Tibial artery (tissue), 4 donors: ENCODE data around the gene PRSS2.
"Not testable (repeated sequence)": the region's sequence is repeated elsewhere in the genome, so short reads cannot be mapped to it uniquely, and the experiment has no call there.

Experiments used
- DNase-seq, 2 donors: peaks; one replicate each; pipeline ENCODE4 v3.0.0-alpha.2; 2019
- H3K27ac ChIP-seq, 2 donors: fragments of 200-600 bp; sonication (generic) in 1 of 2; 1 replicate in 1 of 2; 2 replicates in 1 of 2; pipeline ENCODE4 v1.5.1; 2018 to 2019; ENCODE audit warnings: mild to moderate bottlenecking in 1 of 2
- H3K27me3 ChIP-seq, 2 donors: fragments of 200-600 bp; sonication (generic) in 1 of 2; one replicate each; pipeline versions ENCODE4 v1.5.1 to v1.6.0; 2016 to 2019
- H3K36me3 ChIP-seq, 3 donors: fragments of 200-600 bp; sonication (generic) in 2 of 3; one replicate each; pipeline ENCODE4 v1.5.1; 2016 to 2019; ENCODE audit warnings: mild to moderate bottlenecking in 2 of 3
- H3K4me1 ChIP-seq, 4 donors: fragments of 200-600 bp; sonication (generic) in 2 of 4; 1 replicate in 3 of 4; 2 replicates in 1 of 4; pipeline ENCODE4 v1.5.1; 2016 to 2019
- H3K4me3 ChIP-seq, 2 donors: fragments of 200-600 bp; sonication (generic) in 1 of 2; 1 replicate in 1 of 2; 2 replicates in 1 of 2; pipeline ENCODE4 v1.5.1; 2018 to 2019; ENCODE audit warnings: mild to moderate bottlenecking in 2 of 2
- H3K9me3 ChIP-seq, 3 donors: fragments of 200-600 bp; sonication (generic) in 1 of 3; one replicate each; pipeline ENCODE4 v1.5.1; 2016 to 2019
- intact Hi-C: fragments of 100-400 bp; cut with DNase I; formaldehyde crosslinking; loops from one replicate; pipeline ENCODE4 v1.15.0; 2023; ENCODE audit warnings: low total_unique reads
- TF ChIP-seq, protein P1 (sequence below), 2 experiments: fragments of 200-600 bp in 1 of 2; fragments of 450-650 bp in 1 of 2; IDR thresholded peaks; one replicate each; pipeline ENCODE4 v1.5.1; 2017 to 2019; ENCODE audit warnings: antibody characterized with exemption in 2 of 2, mild to moderate bottlenecking in 1 of 2, moderate library complexity in 1 of 2

Gene PRSS2

DNA sequence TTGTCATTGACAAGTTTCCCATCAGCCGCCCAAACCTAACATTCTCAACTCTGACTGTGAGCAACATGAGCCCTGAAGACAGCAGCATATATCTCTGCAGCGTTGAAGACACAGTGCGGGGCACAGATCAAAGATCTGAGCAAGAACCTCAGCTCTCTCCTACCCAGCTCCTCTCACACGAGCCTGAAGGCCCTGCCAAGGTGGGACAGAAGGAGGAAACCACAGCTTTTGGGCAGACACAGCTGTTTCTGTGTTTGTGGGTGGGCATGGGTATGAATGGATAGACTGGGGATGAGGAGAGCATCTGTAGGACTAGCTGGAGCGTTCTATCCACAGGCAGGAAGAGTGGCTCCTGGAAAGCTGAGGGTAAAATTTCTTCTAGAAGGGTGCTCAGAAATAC is 30.0 kb upstream of the PRSS2 start:
- Histone ChIP-seq H3K9me3 (no peaks in the 10 kb centered on the region), H3K27me3 (no peaks in the 10 kb centered on the region), H3K27ac (no peak overlapping the region), H3K4me1 (peaks cover 0 to 7% (median 4%) of the 10 kb centered on the region in 4 donors), H3K4me3 (no peak overlapping the region), H3K36me3 (no peaks in the 10 kb centered on the region)
- TF ChIP-seq, protein P1, sequence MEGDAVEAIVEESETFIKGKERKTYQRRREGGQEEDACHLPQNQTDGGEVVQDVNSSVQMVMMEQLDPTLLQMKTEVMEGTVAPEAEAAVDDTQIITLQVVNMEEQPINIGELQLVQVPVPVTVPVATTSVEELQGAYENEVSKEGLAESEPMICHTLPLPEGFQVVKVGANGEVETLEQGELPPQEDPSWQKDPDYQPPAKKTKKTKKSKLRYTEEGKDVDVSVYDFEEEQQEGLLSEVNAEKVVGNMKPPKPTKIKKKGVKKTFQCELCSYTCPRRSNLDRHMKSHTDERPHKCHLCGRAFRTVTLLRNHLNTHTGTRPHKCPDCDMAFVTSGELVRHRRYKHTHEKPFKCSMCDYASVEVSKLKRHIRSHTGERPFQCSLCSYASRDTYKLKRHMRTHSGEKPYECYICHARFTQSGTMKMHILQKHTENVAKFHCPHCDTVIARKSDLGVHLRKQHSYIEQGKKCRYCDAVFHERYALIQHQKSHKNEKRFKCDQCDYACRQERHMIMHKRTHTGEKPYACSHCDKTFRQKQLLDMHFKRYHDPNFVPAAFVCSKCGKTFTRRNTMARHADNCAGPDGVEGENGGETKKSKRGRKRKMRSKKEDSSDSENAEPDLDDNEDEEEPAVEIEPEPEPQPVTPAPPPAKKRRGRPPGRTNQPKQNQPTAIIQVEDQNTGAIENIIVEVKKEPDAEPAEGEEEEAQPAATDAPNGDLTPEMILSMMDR (IDR thresholded peaks at IDR 0.05), result no peak
- intact Hi-C loops, result no loop called here
- DNase-seq, result no peak

DNA sequence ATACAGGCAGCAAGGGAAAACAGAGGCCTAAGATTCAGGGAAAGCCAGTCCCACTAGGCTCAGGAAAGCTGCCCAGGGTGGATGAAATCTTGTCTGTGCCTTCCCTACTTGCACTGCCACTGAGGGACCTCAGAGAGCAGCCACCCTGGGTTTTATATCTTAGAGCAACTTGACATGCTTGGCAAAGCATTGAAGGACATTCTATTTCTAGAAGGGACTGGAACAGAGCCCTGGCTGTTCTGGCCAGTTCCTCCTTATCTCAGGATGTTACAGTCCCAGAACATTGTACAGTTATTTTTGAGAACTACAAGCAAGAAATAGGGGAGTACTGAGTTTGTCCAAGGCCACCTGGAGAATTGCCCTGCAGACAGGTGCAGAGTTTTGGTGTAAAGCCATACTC is 28.8 kb upstream of the PRSS2 start:
- H3K4me1 ChIP-seq, H3K4me3 ChIP-seq, H3K9me3 ChIP-seq, H3K27me3 ChIP-seq, H3K36me3 ChIP-seq, intact Hi-C loops, H3K27ac ChIP-seq: not testable (repeated sequence)
- peak in 1 of 2 donors; percentile 27 for DNase-seq

DNA sequence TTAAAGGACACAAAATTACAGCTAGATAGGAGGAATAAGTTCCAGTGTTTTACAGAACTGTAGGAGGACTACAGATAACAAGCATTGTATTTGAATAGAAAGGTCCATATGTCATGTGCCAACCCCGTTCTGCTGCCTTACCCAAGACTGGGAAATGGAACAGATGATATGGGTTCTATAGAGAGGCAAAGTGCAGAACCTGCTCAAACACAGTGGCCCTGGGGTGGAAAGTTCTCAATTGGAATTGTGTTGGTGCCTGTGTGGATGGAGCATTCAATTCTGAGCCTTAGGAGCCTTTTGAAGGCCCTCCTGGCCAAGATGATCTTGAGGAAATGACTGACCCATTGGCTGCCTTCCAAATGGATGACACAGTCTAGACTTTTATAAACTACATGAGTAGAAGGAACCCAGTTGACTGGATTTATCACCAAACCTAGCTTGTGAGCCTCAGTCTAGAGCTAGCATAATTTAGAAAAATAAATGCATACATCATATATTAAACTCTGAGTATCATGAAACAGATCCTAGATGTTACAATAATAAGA is 25.6 kb upstream of the PRSS2 start:
- TF ChIP-seq, protein P1 (IDR thresholded peaks at IDR 0.05), result no peak
- H3K9me3 ChIP-seq, result no peaks in the 10 kb centered on the region

DNA sequence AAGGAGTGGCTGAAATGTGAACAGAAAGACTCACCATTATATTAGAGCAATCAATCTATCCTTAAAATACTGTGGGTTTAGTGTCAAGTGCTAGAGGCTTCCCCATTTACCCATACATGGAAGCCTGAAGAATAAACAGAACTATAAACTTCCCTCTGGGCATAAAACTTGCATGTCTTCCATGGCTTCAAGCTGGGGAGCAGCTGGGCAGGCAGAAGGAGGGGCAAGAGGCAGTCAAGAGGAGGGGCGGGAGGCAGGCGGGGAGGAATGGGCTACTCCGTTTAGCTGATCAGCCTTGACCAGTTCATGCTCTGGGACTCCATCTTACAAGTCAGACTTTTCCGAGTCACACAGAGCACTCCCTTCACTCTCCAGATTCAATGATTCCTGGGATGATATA is 25.0 kb upstream of the PRSS2 start:
- Histone ChIP-seq H3K9me3 (no peaks in the 10 kb centered on the region), H3K4me1 (peaks cover 0 to 7% (median 4%) of the 10 kb centered on the region in 4 donors), H3K27me3 (no peaks in the 10 kb centered on the region), H3K36me3 (no peaks in the 10 kb centered on the region), H3K4me3 (no peak overlapping the region), H3K27ac (no peak overlapping the region)
- intact Hi-C loops, result no loop called here
- no peak for DNase-seq
- TF ChIP-seq, protein P1 (IDR thresholded peaks at IDR 0.05), result no peak

More for the DNA sequence above, 25.6 kb upstream of the PRSS2 start:
- H3K4me1 ChIP-seq, result peaks cover 0 to 7% (median 4%) of the 10 kb centered on the region in 4 donors
- H3K27ac ChIP-seq, result no peak overlapping the region
- H3K27me3 ChIP-seq, result no peaks in the 10 kb centered on the region
- intact Hi-C loops, result no loop called here
- no peak overlapping the region for H3K4me3 ChIP-seq
- no peak for DNase-seq
- no peaks in the 10 kb centered on the region for H3K36me3 ChIP-seq

DNA sequence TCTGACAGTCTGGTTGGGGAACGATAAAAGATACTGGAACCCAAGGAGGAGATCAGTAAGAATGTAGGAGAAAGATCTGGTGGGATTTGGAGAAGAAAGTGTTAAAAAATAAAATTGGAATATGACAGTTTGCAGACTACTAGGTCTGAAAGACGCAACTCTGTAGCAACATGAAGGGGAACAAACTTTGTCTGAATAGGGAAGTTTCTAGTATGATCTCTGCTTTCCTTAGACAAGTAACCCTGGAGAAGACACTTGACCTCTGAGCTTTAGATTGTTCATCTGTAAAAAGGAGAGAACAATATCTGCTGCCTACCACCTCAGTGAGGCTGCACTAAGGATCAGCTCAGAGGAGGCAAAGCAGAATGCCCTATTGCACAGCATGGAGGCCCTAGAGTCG is 24.5 kb upstream of the PRSS2 start:
- TF ChIP-seq, protein P1 (IDR thresholded peaks at IDR 0.05), result no peak
- H3K4me1 ChIP-seq, result peaks cover 0 to 7% (median 4%) of the 10 kb centered on the region in 4 donors
- H3K27ac ChIP-seq, result no peak overlapping the region
- no peaks in the 10 kb centered on the region for H3K27me3 ChIP-seq
- no peak overlapping the region for H3K4me3 ChIP-seq
- H3K9me3 ChIP-seq, result no peaks in the 10 kb centered on the region
- no peaks in the 10 kb centered on the region for H3K36me3 ChIP-seq
- no peak for DNase-seq
- intact Hi-C loops, result no loop called here

DNA sequence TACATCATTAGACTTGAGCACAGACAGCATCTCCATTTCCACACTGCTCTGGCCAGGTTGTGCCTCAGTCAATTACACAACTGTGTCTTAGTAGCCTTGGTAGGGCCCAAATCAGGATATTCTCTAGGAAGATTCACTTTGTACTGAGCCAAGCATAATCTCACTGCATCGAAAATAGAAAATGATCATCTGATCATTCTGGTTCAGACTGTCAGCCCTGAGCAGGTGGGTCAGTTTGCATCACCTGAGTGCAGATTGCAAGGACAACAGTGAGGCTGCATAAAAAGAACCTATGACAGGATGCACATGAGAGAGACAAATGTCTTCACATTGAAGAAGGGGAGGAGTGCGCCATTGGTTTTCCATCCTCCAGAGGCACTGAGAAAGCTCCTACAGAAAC is 22.4 kb upstream of the PRSS2 start:
- H3K9me3 ChIP-seq, intact Hi-C loops, H3K4me1 ChIP-seq, H3K36me3 ChIP-seq, H3K4me3 ChIP-seq, H3K27me3 ChIP-seq, H3K27ac ChIP-seq, DNase-seq: not testable (repeated sequence)
